IPS-18a (cell line): ENCODE results near the gene ATG4D.
A peak's percentile ranks its signal among the peaks of the same experiment; 100 is the strongest.
"Not testable (repeated sequence)": the region's sequence is repeated elsewhere in the genome, so short reads cannot be mapped to it uniquely, and the experiment has no call there.

Source experiments
- H3K27ac ChIP-seq: one replicate; pipeline ENCODE4 v1.5.1; 2013; ENCODE audit warnings: low read length
- H3K27me3 ChIP-seq: one replicate; pipeline ENCODE4 v1.6.1; 2013; ENCODE audit warnings: mild to moderate bottlenecking, low read length; ENCODE audit not compliant: control insufficient read depth, insufficient read depth
- H3K36me3 ChIP-seq: one replicate; pipeline ENCODE4 v1.6.1; 2013; ENCODE audit warnings: low read depth, low read length; ENCODE audit not compliant: control insufficient read depth
- H3K4me1 ChIP-seq: one replicate; pipeline ENCODE4 v1.6.1; 2013; ENCODE audit warnings: low read depth, low read length; ENCODE audit not compliant: control insufficient read depth
- H3K4me3 ChIP-seq: one replicate; pipeline ENCODE4 v1.5.1; 2013; ENCODE audit warnings: low read length
- H3K9ac ChIP-seq: one replicate; pipeline ENCODE4 v1.6.1; 2013; ENCODE audit warnings: mild to moderate bottlenecking, low read length, moderate library complexity
- H3K9me3 ChIP-seq: one replicate; pipeline ENCODE4 v1.6.1; 2013; ENCODE audit warnings: low read depth, low read length; ENCODE audit not compliant: control insufficient read depth

The ATG4D gene

GRCh38 chr19:10521461-10522171 is 22.1 kb upstream of the ATG4D start:
- Histone ChIP-seq H3K4me1 (peaks cover 12% of the 10 kb centered on the region), H3K9ac (no peak overlapping the region), H3K36me3 (no peaks in the 10 kb centered on the region), H3K9me3 (no peaks in the 10 kb centered on the region), H3K27ac (no peak overlapping the region), H3K27me3 (peaks cover 34% of the 10 kb centered on the region), H3K4me3 (no peak overlapping the region)

DNA sequence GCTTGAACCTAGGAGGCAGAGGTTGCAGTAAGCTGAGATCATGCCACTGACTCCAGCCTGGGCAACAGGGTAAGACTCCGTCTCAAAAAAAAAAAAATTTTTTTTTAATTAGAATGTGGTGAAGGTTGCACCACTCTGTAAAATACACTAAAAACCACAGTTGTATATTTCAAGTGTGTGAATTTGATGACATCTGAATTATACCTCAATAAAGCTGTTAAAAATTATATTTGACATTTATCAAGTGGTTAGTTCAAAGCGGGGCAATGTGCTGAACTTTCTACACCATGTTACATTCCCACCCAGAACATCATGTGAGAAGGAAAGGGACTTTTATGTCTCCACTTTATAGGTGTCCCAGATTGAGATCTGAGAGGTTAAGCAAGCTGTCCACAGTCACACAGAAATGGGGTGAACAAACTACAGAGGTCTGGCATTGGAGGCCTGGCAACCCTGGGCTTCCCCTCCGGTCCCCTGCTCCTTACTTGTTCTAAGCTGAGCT is 20.5 kb upstream of the ATG4D start:
- H3K9ac ChIP-seq: no peak overlapping the region
- no peak overlapping the region for H3K27ac ChIP-seq
- no peaks in the 10 kb centered on the region for H3K36me3 ChIP-seq
- H3K9me3 ChIP-seq: no peaks in the 10 kb centered on the region
- peaks cover 7% of the 10 kb centered on the region for H3K4me1 ChIP-seq
- H3K27me3 ChIP-seq: peaks cover 20% of the 10 kb centered on the region
- no peak overlapping the region for H3K4me3 ChIP-seq

- Histone ChIP-seq H3K4me3 (no peak overlapping the region), H3K9me3 (no peaks in the 10 kb centered on the region), H3K36me3 (no peaks in the 10 kb centered on the region), H3K27ac (no peak overlapping the region), H3K27me3 (no peaks in the 10 kb centered on the region), H3K4me1 (no peaks in the 10 kb centered on the region), H3K9ac (no peak overlapping the region)
These were observed 18.1 kb upstream of the ATG4D start for GRCh38 chr19:10525636-10526035.

DNA sequence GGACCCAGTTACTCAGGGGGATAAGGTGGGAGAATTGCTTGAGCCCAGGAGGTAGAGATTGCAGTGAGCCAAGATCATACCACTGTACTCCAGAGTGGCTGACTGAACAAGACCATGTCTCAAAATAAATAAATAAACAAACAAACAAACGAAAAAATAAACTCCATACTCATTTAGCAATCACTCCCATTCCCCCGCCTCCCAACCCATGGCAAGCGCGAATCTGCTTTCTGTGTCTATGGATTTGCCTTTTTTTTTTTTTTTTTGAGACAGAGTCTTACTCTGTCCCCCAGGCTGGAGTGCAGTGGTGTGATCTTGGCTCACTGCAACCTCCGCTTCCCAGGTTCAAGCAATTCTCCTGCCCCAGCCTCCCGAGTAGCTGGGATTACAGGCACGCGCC is 16.8 kb upstream of the ATG4D start:
- not testable (repeated sequence) for H3K9ac ChIP-seq, H3K9me3 ChIP-seq, H3K36me3 ChIP-seq, H3K27ac ChIP-seq, H3K27me3 ChIP-seq, H3K4me3 ChIP-seq, H3K4me1 ChIP-seq

DNA sequence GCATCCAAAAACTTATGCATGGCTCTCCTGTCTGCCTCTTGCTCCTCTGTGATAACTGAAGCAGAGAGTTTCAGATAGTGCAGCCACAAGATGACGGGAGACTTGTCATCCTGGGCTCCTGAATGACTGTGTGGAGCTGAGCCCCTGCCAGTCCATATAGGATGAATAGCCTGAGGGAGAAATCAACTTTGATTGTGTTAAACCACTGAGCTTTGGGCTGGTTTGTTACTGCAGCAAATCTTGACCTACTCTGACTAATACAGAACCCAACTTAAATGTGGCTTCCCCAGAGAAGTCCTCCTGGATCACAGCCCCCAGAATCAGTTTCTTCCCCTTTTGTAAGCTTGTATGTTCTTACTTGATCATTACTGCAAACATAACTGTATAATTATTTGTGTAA is 11.2 kb upstream of the ATG4D start:
- H3K4me1 ChIP-seq: no peaks in the 10 kb centered on the region
- no peak overlapping the region for H3K4me3 ChIP-seq
- no peak overlapping the region for H3K9ac ChIP-seq
- no peak overlapping the region for H3K27ac ChIP-seq
- H3K9me3 ChIP-seq: no peaks in the 10 kb centered on the region
- H3K27me3 ChIP-seq: no peaks in the 10 kb centered on the region
- H3K36me3 ChIP-seq: no peaks in the 10 kb centered on the region

GRCh38 chr19:10533646-10534386 is 9.9 kb upstream of the ATG4D start:
- Histone ChIP-seq H3K9me3 (no peaks in the 10 kb centered on the region), H3K4me1 (no peaks in the 10 kb centered on the region), H3K27ac (no peak overlapping the region), H3K4me3 (no peak overlapping the region), H3K27me3 (no peaks in the 10 kb centered on the region), H3K36me3 (no peaks in the 10 kb centered on the region), H3K9ac (no peak overlapping the region)

DNA sequence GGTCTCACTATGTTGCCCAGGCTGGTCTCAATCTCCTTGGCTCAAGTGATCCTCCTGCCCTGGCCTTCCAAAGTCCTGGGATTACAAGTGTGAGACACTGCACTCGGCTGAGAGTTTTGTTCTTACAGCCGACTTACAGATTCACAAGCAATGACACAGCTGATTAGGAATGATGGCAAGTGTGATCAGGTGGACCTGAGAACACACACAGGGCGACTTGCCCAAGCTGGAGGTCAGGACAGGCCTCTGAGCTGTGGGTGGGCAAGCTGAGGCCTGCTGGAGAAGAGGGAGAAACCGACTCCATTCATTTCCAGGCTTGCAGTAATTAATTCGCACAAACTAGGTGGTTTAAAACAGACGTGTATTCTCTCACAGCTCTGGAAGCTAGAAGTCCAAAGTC is 8.1 kb upstream of the ATG4D start:
- no peaks in the 10 kb centered on the region for H3K4me1 ChIP-seq
- no peaks in the 10 kb centered on the region for H3K9me3 ChIP-seq
- H3K9ac ChIP-seq: no peak overlapping the region
- H3K36me3 ChIP-seq: no peaks in the 10 kb centered on the region
- no peaks in the 10 kb centered on the region for H3K27me3 ChIP-seq
- H3K4me3 ChIP-seq: no peak overlapping the region
- no peak overlapping the region for H3K27ac ChIP-seq

- no peaks in the 10 kb centered on the region for H3K4me1 ChIP-seq
- H3K4me3 ChIP-seq: no peak overlapping the region
- H3K9me3 ChIP-seq: no peaks in the 10 kb centered on the region
- H3K9ac ChIP-seq: no peak overlapping the region
- H3K27me3 ChIP-seq: no peaks in the 10 kb centered on the region
- H3K36me3 ChIP-seq: no peaks in the 10 kb centered on the region
- no peak overlapping the region for H3K27ac ChIP-seq
These were observed 6.0 kb upstream of the ATG4D start for GRCh38 chr19:10537668-10538067.

- Histone ChIP-seq H3K4me3 (no peak overlapping the region), H3K36me3 (no peaks in the 10 kb centered on the region), H3K4me1 (no peaks in the 10 kb centered on the region), H3K9ac (no peak overlapping the region), H3K27me3 (no peaks in the 10 kb centered on the region), H3K9me3 (no peaks in the 10 kb centered on the region), H3K27ac (no peak overlapping the region)
These were observed 5.3 kb upstream of the ATG4D start for GRCh38 chr19:10538204-10538983.

- H3K27ac ChIP-seq, H3K27me3 ChIP-seq, H3K36me3 ChIP-seq, H3K4me3 ChIP-seq, H3K9ac ChIP-seq, H3K9me3 ChIP-seq, H3K4me1 ChIP-seq: not testable (repeated sequence)
These were observed 4.7 kb upstream of the ATG4D start for GRCh38 chr19:10539016-10539415.

- no peaks in the 10 kb centered on the region for H3K9me3 ChIP-seq
- no peak overlapping the region for H3K9ac ChIP-seq
- no peaks in the 10 kb centered on the region for H3K4me1 ChIP-seq
- H3K4me3 ChIP-seq: peak overlapping the region; percentile 78
- no peak overlapping the region for H3K27ac ChIP-seq
- peaks cover 3% of the 10 kb centered on the region for H3K36me3 ChIP-seq
- H3K27me3 ChIP-seq: no peaks in the 10 kb centered on the region
These were observed 665 bp upstream of the ATG4D start for GRCh38 chr19:10543059-10543419.
